HG03520 (cell line): ENCODE data around the gene IGSF23.
A peak's percentile ranks its signal among the peaks of the same experiment; 100 is the strongest.

ENCODE experiments used
- ATAC-seq: cut with Tn5 transposase; IDR thresholded peaks from one replicate; pipeline ENCODE4 v1.9.1; 2021; ENCODE audit warnings: mild to moderate bottlenecking, moderate library complexity; ENCODE audit not compliant: unreplicated experiment

The IGSF23 gene

DNA sequence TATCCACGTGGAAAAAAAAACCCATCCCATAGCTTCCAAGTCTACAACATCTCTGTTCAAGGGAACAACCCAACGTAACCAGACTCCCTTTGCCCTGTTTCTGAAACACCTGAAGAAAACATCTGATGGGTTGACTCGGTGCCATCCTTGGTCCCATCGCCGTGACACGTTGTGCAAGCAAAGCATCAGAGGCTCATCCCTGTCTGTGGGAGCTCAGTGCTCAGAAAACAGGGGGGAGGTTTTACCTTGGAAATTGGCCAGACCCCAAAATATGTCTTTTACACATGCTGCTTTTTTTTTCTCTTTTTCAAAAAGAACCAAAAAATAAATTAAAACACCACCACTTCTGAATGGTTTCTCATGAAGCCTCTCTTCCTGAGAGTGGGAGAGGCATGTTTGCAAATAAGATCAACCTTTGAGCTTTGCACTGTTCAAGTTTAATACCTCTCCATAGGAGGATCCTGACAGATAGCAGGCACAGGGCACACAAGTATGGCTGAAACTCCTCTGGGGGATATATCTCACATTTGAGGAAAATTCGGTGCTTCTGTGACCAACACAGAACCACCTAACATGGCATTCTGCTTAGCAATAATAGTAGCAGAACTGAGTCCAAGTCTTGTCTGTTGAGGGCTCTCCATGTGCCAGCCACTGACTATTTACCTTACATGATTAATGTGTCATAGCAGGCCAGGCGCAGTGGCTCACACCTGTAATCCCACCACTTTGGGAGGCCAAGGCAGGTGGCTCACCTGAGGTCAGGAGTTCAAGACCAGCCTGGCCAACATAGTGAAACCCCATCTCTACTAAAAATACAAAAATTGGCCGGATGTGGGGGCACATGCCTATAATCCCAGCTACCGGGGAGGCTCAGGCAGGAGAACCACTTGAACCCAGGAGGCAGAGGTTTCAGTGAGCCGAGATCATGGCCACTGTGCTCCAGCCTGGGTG, 23.4 kb downstream of the IGSF23 start:
- no peak for ATAC-seq

GRCh38 chr19:44637390-44637764, 24.0 kb downstream of the IGSF23 start:
- no peak for ATAC-seq

GRCh38 chr19:44640518-44640917, 27.2 kb downstream of the IGSF23 start:
- no peak for ATAC-seq

- ATAC-seq, result no peak
Measured at GRCh38 chr19:44641501-44642265, 28.3 kb downstream of the IGSF23 start.

DNA sequence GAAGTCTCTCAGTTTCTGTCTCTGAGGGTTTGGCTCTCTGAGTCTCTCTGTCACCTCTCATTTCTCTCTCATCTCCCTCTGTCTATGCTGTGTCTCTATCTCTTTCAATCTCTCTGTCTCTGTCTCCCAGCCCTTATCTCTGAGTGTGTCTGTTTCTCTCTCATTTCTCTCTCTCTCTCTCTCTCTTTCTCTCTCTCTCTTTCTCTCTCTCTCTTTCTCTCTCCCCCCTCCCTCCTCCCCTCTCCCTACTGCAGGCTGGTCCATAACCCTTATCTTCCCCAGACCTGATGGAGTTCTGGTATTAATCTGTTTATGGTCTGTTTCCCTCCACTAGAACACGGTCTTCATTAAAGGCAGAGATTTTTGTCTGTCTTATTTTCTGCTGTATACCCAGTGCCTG, 29.0 kb downstream of the IGSF23 start:
- no peak for ATAC-seq

- ATAC-seq, result no peak
Measured at GRCh38 chr19:44643605-44644401, 30.4 kb downstream of the IGSF23 start, which contains the start of gene PVR. Gene PVR, plus strand, starts transcription at chr19:44643910. Its CDS starts 187 bp downstream, at chr19:44644097.

DNA sequence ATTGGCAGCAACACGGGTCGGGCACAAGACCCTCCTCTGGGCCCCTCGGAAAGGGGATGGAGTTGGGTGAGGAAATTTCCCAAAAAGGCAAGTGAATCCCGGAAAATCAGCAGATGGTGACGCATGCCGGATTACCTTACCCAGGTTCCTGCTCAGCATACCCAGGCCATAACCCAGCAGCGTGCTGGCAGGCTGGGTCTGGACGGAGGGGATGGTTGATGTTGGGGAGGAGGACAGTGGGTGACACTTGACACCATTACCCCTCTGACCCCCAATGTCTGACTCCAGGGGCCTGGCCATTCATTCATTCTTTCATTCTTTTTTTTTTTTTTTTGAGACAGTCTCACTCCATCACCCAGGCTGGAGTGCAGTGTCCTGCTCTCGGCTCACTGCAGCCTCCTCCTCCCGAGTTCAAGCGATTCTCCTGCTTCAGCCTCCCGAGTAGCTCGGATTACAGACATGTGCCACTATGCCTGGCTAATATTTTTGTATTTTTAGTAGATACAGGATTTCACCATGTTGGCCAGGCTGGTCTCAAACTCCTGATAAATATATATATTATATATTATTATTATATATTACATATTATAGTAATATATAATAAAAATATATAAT, 31.1 kb downstream of the IGSF23 start:
- ATAC-seq, result no peak

GRCh38 chr19:44645407-44646048, 32.2 kb downstream of the IGSF23 start:
- no peak for ATAC-seq

- ATAC-seq, result no peak
Measured at GRCh38 chr19:44646049-44646416, 32.7 kb downstream of the IGSF23 start.

DNA sequence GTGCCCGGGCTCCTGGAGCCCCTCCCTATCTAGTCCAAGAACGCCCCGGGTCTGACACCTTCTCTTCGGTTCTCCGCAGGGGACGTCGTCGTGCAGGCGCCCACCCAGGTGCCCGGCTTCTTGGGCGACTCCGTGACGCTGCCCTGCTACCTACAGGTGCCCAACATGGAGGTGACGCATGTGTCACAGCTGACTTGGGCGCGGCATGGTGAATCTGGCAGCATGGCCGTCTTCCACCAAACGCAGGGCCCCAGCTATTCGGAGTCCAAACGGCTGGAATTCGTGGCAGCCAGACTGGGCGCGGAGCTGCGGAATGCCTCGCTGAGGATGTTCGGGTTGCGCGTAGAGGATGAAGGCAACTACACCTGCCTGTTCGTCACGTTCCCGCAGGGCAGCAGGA, 33.8 kb downstream of the IGSF23 start:
- no peak for ATAC-seq

GRCh38 chr19:44648631-44649251, 35.4 kb downstream of the IGSF23 start:
- ATAC-seq, result no peak

- ATAC-seq, result no peak
Measured at GRCh38 chr19:44649578-44650145, 36.3 kb downstream of the IGSF23 start.

DNA sequence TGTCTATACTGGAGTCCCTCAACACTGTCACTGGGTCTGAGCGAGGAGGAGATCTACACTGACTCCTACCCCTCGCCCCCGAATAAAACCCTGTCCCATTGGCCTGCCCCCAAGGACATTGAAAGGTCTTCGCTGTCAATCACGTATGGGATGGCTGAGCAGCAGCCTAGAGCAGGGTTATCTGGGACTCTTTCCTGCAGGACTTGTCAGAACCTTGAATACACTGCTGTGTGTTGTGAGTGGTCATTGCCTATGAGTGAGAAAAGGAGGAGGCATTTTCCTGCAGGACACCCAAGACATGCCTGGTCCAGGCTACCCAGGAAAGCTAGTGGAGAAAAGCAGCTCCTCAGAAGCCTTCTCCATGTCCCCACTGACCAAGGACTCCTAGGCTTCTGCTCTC, 40.0 kb downstream of the IGSF23 start:
- ATAC-seq, result no peak

- ATAC-seq, result peak; percentile 67
Measured at GRCh38 chr19:44653977-44654774, 40.8 kb downstream of the IGSF23 start.

- ATAC-seq, result no peak
Measured at GRCh38 chr19:44657211-44657921, 44.0 kb downstream of the IGSF23 start.

DNA sequence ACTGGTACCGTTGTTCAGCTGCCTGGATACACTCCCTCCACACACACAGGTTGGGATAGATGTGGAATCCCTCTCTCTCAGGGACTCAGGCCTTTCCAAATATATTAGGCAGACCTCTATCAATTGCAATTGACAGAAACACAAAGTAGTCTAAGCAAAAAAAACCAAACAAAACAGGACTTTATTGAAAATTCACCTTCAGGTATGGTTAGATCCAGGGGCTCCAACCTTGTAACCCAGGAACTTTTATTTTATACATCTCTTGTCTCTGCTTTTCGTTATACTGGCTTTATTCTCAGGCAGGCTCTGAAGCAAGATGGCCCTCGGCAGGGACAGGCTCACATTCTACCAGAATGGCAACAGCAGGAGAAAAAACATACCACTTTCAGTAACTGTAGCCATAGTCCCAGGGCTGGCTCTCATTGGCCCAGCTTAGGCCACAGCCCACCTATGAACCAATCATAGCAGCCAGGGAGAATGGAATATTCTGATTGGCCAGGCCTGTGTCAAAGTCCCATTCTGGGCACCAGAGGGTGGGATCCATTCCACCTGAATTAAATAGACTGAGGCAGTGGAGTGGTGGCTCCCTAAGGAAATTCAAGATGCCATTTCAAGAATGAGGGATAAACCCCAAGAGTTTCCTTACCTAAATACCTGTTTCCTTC, 44.8 kb downstream of the IGSF23 start:
- no peak for ATAC-seq

- no peak for ATAC-seq
Measured at GRCh38 chr19:44660081-44660480, 46.7 kb downstream of the IGSF23 start.
